C4-2B (cell line): Measurements from ENCODE around the gene ZNF471.

ENCODE experiments used
- H3K27ac ChIP-seq: fragments of 450-650 bp; 2 replicates; pipeline ENCODE4 v1.5.1; 2017
- CTCF ChIP-seq: fragments of 450-650 bp; conservative IDR thresholded peaks from 2 replicates; pipeline ENCODE4 v1.5.1; 2017; ENCODE audit warnings: mild to moderate bottlenecking
- ZFX ChIP-seq: fragments of 450-650 bp; IDR thresholded peaks from 2 replicates; pipeline ENCODE4 v1.6.1; 2017

The ZNF471 gene

DNA sequence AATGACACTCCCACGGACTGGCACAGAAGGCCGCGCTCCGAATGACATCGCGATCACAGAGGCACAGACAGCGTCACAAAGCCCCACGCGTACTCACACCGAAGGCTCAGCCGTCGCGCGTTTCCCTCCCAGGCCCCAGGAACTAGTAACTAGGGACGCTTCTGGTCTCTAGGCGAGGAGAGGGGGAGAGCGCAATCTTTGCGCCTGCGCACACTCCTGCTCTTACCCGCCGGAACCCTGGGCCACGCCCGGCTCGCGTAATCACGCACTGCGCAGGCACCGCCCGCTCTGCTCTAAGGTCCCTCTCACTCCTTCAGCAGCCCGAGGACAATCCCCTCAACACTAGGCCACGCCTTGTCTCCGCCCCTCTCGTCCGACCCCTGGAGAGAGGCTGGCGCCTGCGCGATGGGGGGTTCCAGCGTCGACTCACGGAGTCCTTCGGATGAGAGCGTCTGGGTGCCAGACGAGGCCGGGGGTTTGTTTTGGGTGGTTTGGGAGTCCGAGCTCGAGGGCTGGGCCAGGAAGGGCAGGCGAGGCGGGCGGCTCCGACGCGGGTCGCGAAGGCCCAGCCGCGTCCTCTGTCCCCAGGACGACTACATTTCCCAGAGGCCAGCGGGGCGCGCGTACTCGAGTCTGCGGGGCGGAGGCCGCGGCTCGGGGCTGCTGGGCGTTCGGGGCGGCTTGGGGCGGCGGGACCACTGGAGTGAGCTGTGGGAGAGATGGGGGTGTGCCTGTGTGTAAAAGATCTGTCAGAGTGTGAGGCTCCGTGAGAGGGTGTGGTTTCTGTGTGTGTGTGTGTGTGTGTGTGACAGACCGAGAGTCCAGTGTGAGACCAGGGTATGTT, at the start of gene ZNF471:
ZNF471 (plus strand) TSS at position 410 of the 844 bp plus-strand sequence. CDS start 3,717 bp downstream, outside the sequence.
- TF ChIP-seq ZFX (peak; percentile 60; the same call in 1 of the 2 replicates), CTCF (no peak)
- peak within 1 kb of the TSS; percentile 50 for H3K27ac ChIP-seq

DNA sequence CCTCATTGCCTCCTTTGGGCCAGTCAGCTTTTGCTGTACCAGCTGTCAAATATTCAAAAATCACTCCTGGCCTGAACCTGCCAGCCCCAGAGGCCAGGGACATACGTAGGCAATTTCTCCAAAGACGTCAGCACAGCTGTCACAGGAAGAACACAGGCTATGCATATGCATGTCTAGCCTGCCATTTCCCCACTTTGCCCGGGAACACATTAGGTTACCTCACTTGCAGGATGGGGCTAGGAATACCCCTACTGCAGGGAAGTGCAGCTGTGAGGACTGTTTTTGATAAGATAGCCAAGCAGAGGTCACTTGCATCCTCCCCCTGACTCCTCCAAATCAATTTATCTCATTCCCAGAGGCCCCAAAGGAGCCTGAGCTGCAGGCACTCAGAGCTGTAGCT, 33.3 kb upstream of the ZNF471 start:
- TF ChIP-seq CTCF (no peak), ZFX (no peak)
- no peak overlapping the region for H3K27ac ChIP-seq

GRCh38 chr19:56476093-56476492, 31.6 kb upstream of the ZNF471 start:
- H3K27ac ChIP-seq: no peak overlapping the region
- TF ChIP-seq CTCF: no peak
- no peak for TF ChIP-seq ZFX

DNA sequence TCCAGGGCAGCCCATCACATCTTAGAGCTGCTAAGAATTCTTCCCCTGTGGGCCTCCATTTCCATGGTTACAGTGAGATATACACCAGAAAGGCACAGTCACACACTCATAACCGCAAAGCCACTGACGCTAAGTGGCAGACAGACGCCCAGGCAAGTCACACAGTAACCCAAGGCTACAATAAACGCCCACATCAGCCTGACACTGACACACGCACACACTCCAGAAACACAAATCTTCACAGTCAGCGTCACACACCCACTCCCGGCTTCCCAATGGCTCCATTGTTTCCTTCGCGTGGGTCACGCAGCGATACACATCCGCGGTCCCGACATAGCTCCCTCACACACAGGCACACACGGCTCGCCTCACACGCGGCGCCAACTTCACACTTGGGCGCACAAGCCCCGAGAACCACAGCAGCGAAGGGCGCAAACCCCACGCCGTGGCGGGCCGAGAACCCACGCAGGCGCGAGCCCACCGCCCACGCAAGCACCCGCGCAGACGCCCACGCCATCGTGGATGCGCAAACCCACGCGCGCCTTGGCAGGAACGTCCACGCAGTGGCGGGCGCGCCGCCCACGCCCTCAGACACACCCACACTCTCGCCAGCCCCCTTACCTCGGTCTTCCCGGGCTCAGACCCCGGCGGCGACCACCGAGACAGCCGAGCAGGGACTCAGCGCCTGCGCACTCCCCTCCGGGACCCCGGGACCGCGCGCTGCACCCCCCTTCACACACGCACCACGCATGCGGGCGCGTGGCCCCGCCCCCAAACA, 30.8 kb upstream of the ZNF471 start, which contains the start of gene ZNF667:
ZNF667 (minus strand) TSS at position 695 of the 778 bp plus-strand sequence. CDS start 14,975 bp downstream, outside the sequence.
- H3K27ac ChIP-seq: peak within 1 kb of the TSS; percentile 58
- TF ChIP-seq CTCF: no peak
- TF ChIP-seq ZFX: no peak

DNA sequence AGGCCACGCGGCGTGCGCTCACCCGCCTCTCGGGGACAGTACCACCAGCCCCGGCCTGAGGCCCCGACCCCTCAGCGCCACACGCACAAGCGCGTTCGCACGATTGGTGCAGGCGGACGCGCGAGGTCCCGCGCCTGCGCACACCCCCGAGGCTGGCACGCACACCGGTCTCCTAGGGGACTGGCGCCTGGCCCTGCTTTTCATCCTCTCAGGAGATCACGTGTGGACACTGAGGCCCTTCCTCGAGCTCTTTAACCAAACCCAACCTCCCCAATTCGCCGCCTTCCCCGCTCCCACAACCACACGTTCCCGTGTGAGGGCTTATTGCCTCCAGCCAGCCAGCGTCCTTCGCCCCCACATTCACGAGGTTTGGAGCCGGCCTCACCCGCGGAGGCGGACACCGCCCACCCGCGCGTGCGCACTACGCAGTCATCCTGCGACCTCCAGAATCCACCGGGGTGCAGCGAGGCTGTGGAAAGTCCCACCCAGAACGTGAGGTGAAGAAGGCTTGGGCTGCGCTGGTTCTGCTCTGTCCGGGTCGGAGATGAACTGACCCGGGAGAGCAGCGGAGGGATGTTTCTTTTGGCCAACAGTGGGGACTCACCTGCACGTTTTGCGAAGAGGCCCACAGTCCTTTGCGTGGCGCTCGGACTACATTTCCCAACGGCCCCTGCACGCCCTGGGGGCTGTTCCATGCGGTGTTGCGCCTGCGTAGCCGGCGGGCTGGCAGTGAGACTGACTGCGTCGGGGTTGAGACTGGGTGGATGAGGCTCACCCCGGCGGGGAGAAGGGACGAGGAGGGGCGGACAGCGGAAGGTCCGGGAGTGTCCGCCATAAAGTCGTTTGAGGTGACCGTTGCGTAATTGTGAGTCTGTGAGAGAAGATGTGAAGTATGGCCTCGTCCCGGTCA, 30.0 kb upstream of the ZNF471 start:
- peak overlapping the region; percentile 58 for H3K27ac ChIP-seq
- TF ChIP-seq ZFX (no peak), CTCF (no peak)

- TF ChIP-seq CTCF (no peak), ZFX (no peak)
- no peak overlapping the region for H3K27ac ChIP-seq
These were observed 16.3 kb upstream of the ZNF471 start for GRCh38 chr19:56491399-56491798.
